Erythroblast (primary cell): ENCODE measurements around the gene WIPF1.

ENCODE experiments used
- DNase-seq, 2 experiments: peaks; one replicate each; lab custom pipeline; 2025; lab: John Stamatoyannopoulos, UW
- GATA1 ChIP-seq: IDR thresholded peaks from 2 replicates; pipeline ENCODE4 v1.6.1; 2011; ENCODE audit warnings: low read depth, mild to moderate bottlenecking, control low read depth, low read length, moderate library complexity
- POLR2A ChIP-seq: IDR thresholded peaks from 2 replicates; pipeline ENCODE4 v1.6.1; 2011; ENCODE audit warnings: mild to moderate bottlenecking, low read length

WIPF1 gene

GRCh38 chr2:174540893-174541292 is 56.7 kb downstream of the WIPF1 start:
- no peak for DNase-seq
- TF ChIP-seq GATA1, result no peak
- no peak for TF ChIP-seq POLR2A

- TF ChIP-seq POLR2A (no peak), GATA1 (no peak)
- DNase-seq, result no peak
Measured at GRCh38 chr2:174535757-174536703, 61.6 kb downstream of the WIPF1 start.

GRCh38 chr2:174535083-174535482 is 62.5 kb downstream of the WIPF1 start:
- DNase-seq, result no peak
- TF ChIP-seq GATA1 (no peak), POLR2A (no peak)

DNA sequence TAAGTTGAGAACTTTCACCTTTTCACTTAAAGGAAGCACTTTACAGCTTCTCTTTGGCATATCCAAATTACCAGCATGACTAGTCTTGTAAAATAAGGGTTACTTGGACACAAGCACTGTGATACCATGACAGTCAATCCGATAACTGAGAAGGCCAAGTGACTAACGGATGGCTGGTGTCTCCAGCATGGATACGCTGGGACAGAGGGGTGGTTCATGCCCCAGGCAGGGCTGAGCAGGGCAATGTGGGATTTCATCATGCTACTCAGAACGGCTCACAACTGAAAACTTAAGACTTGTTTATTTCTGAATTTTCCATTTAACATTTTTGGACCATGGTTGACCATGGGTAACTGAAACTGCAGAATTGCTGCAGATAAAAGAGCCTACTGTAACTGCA is 67.7 kb downstream of the WIPF1 start:
- DNase-seq, result no peak
- TF ChIP-seq GATA1 (no peak), POLR2A (no peak)

- TF ChIP-seq GATA1, result no peak
- TF ChIP-seq POLR2A, result no peak
Measured at GRCh38 chr2:174527959-174528358, 69.6 kb downstream of the WIPF1 start.

DNA sequence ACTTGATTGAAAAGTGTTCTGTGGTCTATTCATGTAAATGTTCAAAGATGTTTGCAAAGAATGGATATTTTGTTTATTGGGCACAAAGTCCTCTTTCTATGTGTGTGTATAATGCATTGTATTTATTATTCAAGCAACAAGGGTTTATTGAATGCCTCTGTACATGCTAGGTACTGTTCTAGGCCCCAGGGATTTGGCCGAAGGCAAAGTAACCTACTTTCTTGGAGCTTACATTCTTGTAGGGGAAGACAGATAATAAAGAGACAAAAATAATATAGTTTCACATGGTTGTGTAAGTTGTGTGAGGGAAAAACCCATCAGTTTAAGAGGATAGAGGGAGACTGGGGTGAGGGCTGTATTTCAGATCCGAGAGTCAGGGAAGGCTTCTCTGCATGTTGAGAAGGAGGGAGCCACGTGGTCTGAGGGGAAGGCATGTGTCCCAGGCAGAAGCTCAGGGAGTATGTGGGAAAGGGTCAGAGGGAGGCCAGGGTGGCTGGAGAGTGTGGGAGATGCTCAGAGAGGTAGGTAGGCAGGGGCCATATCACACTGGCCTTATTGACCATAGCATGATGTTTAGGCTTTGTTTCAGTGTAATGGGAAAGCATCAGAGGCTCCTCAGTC is 70.4 kb downstream of the WIPF1 start:
- TF ChIP-seq GATA1 (no peak), POLR2A (no peak)

More at GRCh38 chr2:174527959-174528358, 69.6 kb downstream of the WIPF1 start:
- DNase-seq, result no peak

DNA sequence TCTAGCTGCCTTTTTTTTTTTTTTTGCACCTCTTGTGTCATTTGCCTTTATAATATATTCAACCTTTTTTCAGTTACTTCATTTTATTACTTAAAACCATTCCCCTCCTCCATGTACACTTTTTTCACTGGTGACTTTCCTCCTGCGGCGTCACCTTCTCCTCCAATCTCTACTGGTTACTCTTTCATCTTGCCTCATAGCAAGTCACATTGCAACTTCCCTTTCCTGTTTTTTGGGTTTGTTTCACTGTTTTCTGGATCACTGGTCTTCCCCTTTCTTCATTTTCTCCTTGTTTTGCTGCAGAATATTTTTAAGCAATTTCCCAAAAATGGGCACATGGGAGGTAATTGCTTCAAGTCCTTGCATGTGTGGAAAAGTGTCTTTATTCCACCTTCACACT is 73.1 kb downstream of the WIPF1 start:
- TF ChIP-seq POLR2A (no peak), GATA1 (no peak)
- no peak for DNase-seq

More for the DNA sequence above, 70.4 kb downstream of the WIPF1 start:
- no peak for DNase-seq

DNA sequence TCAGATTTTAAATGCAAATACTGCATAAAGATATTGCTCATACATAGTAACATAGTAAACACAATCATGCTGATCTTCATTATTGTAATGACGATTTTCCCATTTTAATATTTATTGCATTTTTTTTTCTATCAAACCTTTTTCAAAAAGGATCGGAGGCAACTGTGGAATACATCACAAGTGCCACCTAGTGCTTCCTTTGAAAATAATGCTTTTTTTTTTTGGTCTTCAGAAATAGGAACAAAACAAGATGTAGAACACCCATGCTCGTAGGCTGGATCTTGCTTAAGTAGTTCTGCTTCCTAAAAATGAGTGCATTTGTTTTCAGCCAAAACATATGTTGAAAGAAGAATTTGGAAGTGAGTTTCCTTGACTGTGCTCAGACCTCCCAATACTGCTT is 75.1 kb downstream of the WIPF1 start:
- DNase-seq, result no peak
- TF ChIP-seq GATA1 (no peak), POLR2A (no peak)

- TF ChIP-seq GATA1, result no peak
- TF ChIP-seq POLR2A, result no peak
- no peak for DNase-seq
Measured at GRCh38 chr2:174518395-174518794, 79.2 kb downstream of the WIPF1 start.

- no peak for DNase-seq
- TF ChIP-seq POLR2A, result no peak
- TF ChIP-seq GATA1, result no peak
Measured at GRCh38 chr2:174516501-174517378, 80.9 kb downstream of the WIPF1 start.

DNA sequence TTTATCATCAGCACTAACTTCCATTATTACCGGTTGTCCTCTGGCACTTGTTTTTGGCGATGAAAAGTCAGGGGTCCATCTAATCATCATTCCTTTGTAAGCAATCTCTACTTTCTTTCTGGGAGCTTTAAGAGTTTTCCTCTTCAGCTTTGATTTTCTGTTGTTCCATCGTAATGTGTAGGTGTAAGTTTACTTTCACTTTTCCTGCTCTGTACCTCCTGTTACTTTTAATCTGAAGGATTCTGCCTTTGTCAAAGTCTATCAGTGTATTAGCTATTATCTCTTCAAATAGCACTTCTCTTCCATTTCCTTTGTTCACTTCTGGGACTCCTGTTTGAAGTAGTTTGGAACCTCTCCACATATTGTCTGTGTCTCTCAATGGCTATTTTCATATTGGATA is 85.3 kb downstream of the WIPF1 start:
- DNase-seq, result no peak
- TF ChIP-seq GATA1 (no peak), POLR2A (no peak)

DNA sequence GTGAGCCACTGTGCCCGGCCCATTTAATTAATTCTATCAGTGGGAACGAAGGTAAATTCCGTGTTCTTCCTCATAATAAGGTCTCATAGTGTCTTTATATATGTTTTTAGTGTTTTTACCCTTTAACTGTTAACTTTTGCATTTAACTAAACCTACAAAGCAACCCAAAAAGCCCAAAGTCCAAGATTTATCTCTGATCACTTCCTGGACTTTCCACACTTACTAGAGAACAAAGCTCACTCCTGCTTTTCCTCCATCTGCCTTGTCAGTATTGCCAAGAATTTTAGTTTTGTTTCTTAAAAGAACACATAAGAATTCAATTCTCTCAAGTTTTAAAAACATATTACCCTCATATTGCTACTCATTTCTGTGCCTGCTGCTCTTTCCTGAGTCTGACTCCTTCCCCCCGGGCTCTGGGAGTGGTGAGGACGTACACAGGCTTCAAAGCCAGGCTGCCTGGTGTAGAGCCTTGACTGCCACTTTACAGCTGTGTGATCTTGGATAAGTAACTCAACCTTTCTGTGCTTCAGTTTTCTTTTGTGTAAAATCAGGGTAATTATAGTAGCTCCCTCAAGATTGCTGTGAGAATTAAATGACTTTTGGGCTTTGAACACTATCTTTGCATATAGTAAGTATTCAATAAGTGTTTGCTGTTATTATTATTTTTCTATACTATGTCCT is 85.9 kb downstream of the WIPF1 start:
- DNase-seq, result no peak
- no peak for TF ChIP-seq POLR2A
- TF ChIP-seq GATA1, result no peak

GRCh38 chr2:174510583-174511189 is 86.9 kb downstream of the WIPF1 start:
- DNase-seq, result peak; percentile 41 to 42
- TF ChIP-seq GATA1 (no peak), POLR2A (no peak)
